A673 (cell line): ENCODE measurements around the gene CREB3L2.

Source experiments
- CTCF ChIP-seq: fragments of 300-800, 200-600 bp; sonication (generic); conservative IDR thresholded peaks from 2 replicates; pipeline ENCODE4 v1.5.1; 2017; ENCODE audit warnings: low read depth, mild to moderate bottlenecking, antibody characterized with exemption, low read length, moderate library complexity, mixed read lengths
- EZH2 ChIP-seq: fragments of 200-600 bp; sonication (generic); IDR thresholded peaks from 2 replicates; pipeline ENCODE4 v1.6.1; 2017; ENCODE audit warnings: borderline replicate concordance, low read depth, mild to moderate bottlenecking, mixed read lengths, antibody characterized with exemption, low read length; ENCODE audit not compliant: poor library complexity, severe bottlenecking

GRCh38 chr7:138015096-138015495 is 13.2 kb upstream of the CREB3L2 start:
- no peak for TF ChIP-seq CTCF
- no peak for TF ChIP-seq EZH2
